Upper lobe of right lung (tissue), 1 donor: ENCODE measurements around the gene NCKAP5. TPM values are rescaled to one million over a fixed set of nuclear protein-coding genes. Genes with fewer than 3 reads are reported as not detected.

Experiments
- ATAC-seq: fragments of 200-7000 bp; cut with Tn5 transposase; one replicate; pipeline ENCODE4 v1.9.1; 2020; ENCODE audit warnings: mild to moderate bottlenecking, moderate library complexity
- DNase-seq: peaks from one replicate; pipeline ENCODE4 v3.0.0-alpha.2; 2020
- H3K27ac ChIP-seq: fragments of 200-600 bp; one replicate; pipeline ENCODE4 v1.8.0; 2022
- H3K27me3 ChIP-seq: fragments of 200-600 bp; one replicate; pipeline ENCODE4 v1.8.0; 2022; ENCODE audit warnings: mild to moderate bottlenecking
- H3K36me3 ChIP-seq: fragments of 200-600 bp; one replicate; pipeline ENCODE4 v1.8.0; 2022
- H3K4me1 ChIP-seq: fragments of 200-600 bp; one replicate; pipeline ENCODE4 v1.8.0; 2022
- H3K4me3 ChIP-seq: fragments of 200-600 bp; one replicate; pipeline ENCODE4 v1.8.0; 2022; ENCODE audit warnings: mild to moderate bottlenecking
- H3K9me3 ChIP-seq: fragments of 200-600 bp; one replicate; pipeline ENCODE4 v1.8.0; 2022
- CTCF ChIP-seq: fragments of 200-600 bp; IDR thresholded peaks from one replicate; pipeline ENCODE4 v1.8.0; 2022; ENCODE audit warnings: antibody characterized with exemption
- intact Hi-C: fragments of 100-400 bp; cut with DNase I; formaldehyde crosslinking; loops from one replicate; pipeline ENCODE4 v1.11.0; 2022
- total RNA-seq: library from RNA; stranded (reverse); fragmentation: NEBNext Ultra II Directional; extraction: Animal tissue kit (Norgen Biotek cat#: 25700); gene quantifications from one replicate; pipeline ENCODE4 v1.2.1, GENCODE V29; 2021
- donor health status: DM: no; HTN: yes; CAD: no; lungs with severe emphysema.

NCKAP5 gene
- total RNA-seq, 1 donor from 2014 or later, result 40.8 TPM

GRCh38 chr2:133265432-133265949 is 302.8 kb downstream of the NCKAP5 start:
- DNase-seq (peak; percentile 73), ATAC-seq (peak; percentile 84)
- Histone ChIP-seq H3K27ac (peak overlapping the region; percentile 56), H3K9me3 (no peaks in the 10 kb centered on the region), H3K36me3 (no peaks in the 10 kb centered on the region), H3K4me3 (peak overlapping the region; percentile 55), H3K27me3 (peaks cover 7% of the 10 kb centered on the region), H3K4me1 (no peaks in the 10 kb centered on the region)
- intact Hi-C loops, result no loop called here
- no peak for TF ChIP-seq CTCF

GRCh38 chr2:133264989-133265401 is 303.3 kb downstream of the NCKAP5 start:
- peak overlapping the region; percentile 55 for H3K4me3 ChIP-seq
- H3K36me3 ChIP-seq, result no peaks in the 10 kb centered on the region
- TF ChIP-seq CTCF, result no peak
- no peak for DNase-seq
- H3K9me3 ChIP-seq, result no peaks in the 10 kb centered on the region
- no peak for ATAC-seq
- no peaks in the 10 kb centered on the region for H3K4me1 ChIP-seq
- intact Hi-C loops, result no loop called here
- H3K27me3 ChIP-seq, result peaks cover 7% of the 10 kb centered on the region
- no peak overlapping the region for H3K27ac ChIP-seq

GRCh38 chr2:133262893-133263292 is 305.4 kb downstream of the NCKAP5 start:
- no peak for TF ChIP-seq CTCF
- DNase-seq (no peak), ATAC-seq (no peak)
- no peak overlapping the region for H3K27ac ChIP-seq
- no peak overlapping the region for H3K4me3 ChIP-seq
- intact Hi-C loops, result no loop called here
- H3K36me3 ChIP-seq, result no peaks in the 10 kb centered on the region
- H3K9me3 ChIP-seq, result no peaks in the 10 kb centered on the region
- peaks cover 7% of the 10 kb centered on the region for H3K27me3 ChIP-seq
- H3K4me1 ChIP-seq, result no peaks in the 10 kb centered on the region

GRCh38 chr2:133255360-133255759 is 312.9 kb downstream of the NCKAP5 start:
- no peak for TF ChIP-seq CTCF
- H3K4me1 ChIP-seq, result no peaks in the 10 kb centered on the region
- H3K36me3 ChIP-seq, result no peaks in the 10 kb centered on the region
- no peak overlapping the region for H3K4me3 ChIP-seq
- DNase-seq (no peak), ATAC-seq (no peak)
- no peaks in the 10 kb centered on the region for H3K9me3 ChIP-seq
- no peak overlapping the region for H3K27ac ChIP-seq
- H3K27me3 ChIP-seq, result no peaks in the 10 kb centered on the region
- intact Hi-C loops, result no loop called here

GRCh38 chr2:133253793-133254192 is 314.5 kb downstream of the NCKAP5 start:
- H3K4me1 ChIP-seq, result no peaks in the 10 kb centered on the region
- no peaks in the 10 kb centered on the region for H3K36me3 ChIP-seq
- intact Hi-C loops, result no loop called here
- H3K27ac ChIP-seq, result no peak overlapping the region
- no peaks in the 10 kb centered on the region for H3K27me3 ChIP-seq
- no peak for TF ChIP-seq CTCF
- no peak for DNase-seq
- H3K9me3 ChIP-seq, result no peaks in the 10 kb centered on the region
- H3K4me3 ChIP-seq, result no peak overlapping the region
- ATAC-seq, result no peak

- Histone ChIP-seq H3K4me3 (no peak overlapping the region), H3K4me1 (peaks cover 6% of the 10 kb centered on the region), H3K27me3 (no peaks in the 10 kb centered on the region), H3K36me3 (no peaks in the 10 kb centered on the region), H3K27ac (no peak overlapping the region), H3K9me3 (no peaks in the 10 kb centered on the region)
- intact Hi-C loops, result no loop called here
- no peak for TF ChIP-seq CTCF
- ATAC-seq, result no peak
- DNase-seq, result no peak
Measured at GRCh38 chr2:133252780-133253355, 315.4 kb downstream of the NCKAP5 start.
